Measurements from ENCODE around the gene DXO.

The DXO gene

DNA sequence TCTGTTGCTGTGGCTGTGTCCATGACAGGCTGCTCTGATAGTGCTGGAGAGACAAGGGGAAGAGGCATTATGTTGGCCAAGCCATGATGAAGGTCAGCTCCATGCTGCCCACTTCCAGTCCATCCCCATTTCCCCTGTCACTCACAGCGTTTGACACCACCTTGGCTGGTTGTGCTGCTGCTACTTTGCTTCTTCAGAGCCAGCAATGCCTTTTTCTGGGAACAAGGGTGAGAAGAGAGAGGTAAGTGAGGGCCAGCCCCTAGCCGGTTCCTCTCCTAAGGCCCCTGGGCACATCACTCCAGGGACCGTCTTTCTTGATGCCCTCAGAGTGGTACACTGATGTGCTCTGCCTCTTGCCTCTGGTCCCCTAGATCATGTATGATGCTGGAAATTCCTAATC, 15.1 kb downstream of the DXO start:
- Mint-ChIP-seq H3K36me3 (peaks cover 53% of the 10 kb centered on the region), H3K27ac (no peak overlapping the region), H3K4me1 (peaks cover 32% of the 10 kb centered on the region), H3K9me3 (no peaks in the 10 kb centered on the region), H3K27me3 (no peaks in the 10 kb centered on the region), H3K4me3 (peak overlapping the region; percentile 94)
- DNase-seq, result no peak
- CTCF ChIA-PET, result interaction anchor here (1.1 to 1.9 kb wide), 2 partner anchors 8 to 65 kb away, joined by 3 to 6 read pairs; no protein-coding TSS in a partner anchor

DNA sequence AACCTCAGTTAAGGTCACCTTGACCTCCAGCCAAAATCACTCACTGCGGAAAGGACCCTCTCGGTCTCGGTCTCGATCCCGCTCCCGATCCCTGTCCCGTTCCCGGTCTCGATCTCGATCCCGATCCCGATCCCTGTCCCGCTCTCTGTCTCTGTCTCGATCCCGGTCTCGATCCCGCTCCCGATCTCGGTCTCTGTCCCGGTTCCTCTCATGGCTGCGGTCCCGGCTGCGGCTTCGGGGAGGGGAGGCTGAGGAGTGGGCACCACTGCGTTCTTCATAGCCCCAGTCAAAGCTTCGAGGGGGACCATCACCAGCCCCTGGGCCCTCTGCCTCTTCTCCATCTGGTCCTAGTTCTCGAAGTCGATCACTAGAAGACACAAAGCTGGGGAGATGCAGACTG, 17.4 kb downstream of the DXO start:
- Mint-ChIP-seq H3K27me3 (no peaks in the 10 kb centered on the region), H3K27ac (no peak overlapping the region), H3K4me1 (peaks cover 21% of the 10 kb centered on the region), H3K36me3 (peaks cover 40% of the 10 kb centered on the region), H3K4me3 (no peak overlapping the region), H3K9me3 (no peaks in the 10 kb centered on the region)
- CTCF ChIA-PET, result interaction anchor here (1.6 kb wide), 1 partner anchor 9 kb away, joined by 3 read pairs; no protein-coding TSS in a partner anchor
- no peak for DNase-seq

DNA sequence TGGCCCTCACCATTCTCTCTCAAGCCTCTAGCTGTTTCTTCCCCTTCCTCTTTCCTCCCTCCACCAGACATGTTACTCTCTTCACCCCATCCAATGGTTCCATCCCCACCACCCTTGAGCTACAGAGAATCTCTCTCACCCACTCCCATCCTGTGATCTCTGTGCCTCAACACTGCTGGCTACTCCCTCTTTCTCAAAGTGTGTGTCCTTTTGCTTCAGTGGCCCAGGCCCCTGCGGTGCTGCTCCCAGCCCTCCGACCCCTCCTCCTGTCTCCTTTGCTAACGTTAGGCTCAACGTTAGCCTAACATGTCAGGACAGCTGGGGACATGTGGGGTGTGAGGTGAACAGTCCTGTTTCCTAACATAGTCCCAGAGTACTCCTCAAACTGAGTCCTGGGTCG, 19.0 kb downstream of the DXO start:
- DNase-seq, result no peak
- Mint-ChIP-seq H3K36me3 (peaks cover 40% of the 10 kb centered on the region), H3K27me3 (no peaks in the 10 kb centered on the region), H3K4me3 (no peak overlapping the region), H3K27ac (no peak overlapping the region), H3K4me1 (peaks cover 8% of the 10 kb centered on the region), H3K9me3 (no peaks in the 10 kb centered on the region)
- CTCF ChIA-PET, result interaction anchor here (0.7 to 2.8 kb wide), 16 partner anchors 11 to 281 kb away, joined by 3 to 18 read pairs (median 4); partner anchors contain the start of genes DXO and EHMT2

DNA sequence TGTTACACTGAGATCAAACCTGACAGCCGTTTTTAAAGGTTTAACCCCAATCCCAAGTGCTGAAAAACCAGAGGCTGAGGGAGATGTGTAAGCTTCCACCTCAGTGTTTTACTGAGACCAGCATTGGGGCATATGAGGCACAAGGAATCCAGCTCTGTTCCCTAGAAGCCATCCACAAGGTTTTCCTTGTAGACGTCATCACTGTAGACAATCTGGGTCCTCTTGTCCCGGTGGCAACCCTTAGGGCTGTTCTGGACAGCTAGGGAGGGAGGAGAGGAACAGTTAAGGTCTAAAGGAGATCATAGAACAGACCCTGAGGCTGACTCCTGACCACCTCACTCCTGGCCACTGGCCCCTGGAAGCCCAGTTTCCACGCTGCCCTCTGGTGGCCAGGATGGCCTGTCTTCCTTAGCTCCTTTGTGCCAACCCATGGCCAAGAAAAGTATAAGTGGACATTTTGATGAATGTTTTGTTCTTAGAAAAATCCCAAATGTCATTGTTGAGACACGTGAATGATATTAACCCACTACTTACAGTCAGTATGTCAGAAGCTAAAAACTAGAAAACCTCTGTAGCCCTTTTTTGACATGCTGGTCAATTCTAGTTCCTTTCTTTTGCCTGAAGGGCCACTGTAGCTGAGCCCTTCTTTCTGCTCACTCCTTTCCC, 19.7 kb downstream of the DXO start:
- CTCF ChIA-PET, result interaction anchor here (0.7 to 2.8 kb wide), 23 partner anchors 8 to 405 kb away, joined by 3 to 18 read pairs (median 4); partner anchors contain the start of genes DXO, EHMT2, LY6G5C and NFKBIL1

DNA sequence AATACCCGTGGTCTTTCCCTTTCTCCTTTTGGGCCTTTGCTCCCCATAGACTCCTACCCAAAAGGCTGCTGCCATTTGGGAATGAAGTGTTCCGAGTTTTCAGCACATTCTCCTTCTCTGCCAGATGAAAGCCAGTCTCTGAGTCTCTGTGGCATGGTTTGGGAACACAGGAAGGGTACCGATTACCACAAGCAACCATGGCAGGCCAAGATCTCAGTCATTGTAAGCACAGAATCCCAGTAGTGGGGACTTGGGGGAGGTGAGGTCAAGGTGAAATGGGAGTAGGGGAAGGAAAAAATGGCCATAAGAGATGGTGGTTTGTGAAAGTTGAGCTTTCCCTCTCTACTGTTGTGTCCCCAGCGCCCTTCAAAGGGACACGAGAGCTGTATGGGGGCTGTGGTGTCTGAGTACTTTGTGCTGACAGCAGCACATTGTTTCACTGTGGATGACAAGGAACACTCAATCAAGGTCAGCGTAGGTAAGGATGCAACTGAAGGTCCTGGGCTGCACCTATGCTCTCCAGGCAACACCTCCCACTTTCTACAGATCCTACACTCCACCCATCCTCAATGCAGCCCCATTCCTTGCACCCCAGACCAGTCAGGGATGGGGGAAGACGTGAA, 21.9 kb downstream of the DXO start:
- Mint-ChIP-seq H3K27ac (no peak overlapping the region), H3K9me3 (no peaks in the 10 kb centered on the region), H3K4me1 (peaks cover 6% of the 10 kb centered on the region), H3K4me3 (no peak overlapping the region), H3K27me3 (peaks cover 19% of the 10 kb centered on the region), H3K36me3 (peaks cover 27% of the 10 kb centered on the region)
- DNase-seq, result no peak
- CTCF ChIA-PET, result interaction anchor here (0.8 kb wide), 1 partner anchor 26 kb away, joined by 3 read pairs; no protein-coding TSS in a partner anchor

More for the DNA sequence above, 19.7 kb downstream of the DXO start:
- Mint-ChIP-seq H3K36me3 (peaks cover 40% of the 10 kb centered on the region), H3K9me3 (no peaks in the 10 kb centered on the region), H3K4me3 (no peak overlapping the region), H3K4me1 (peaks cover 2% of the 10 kb centered on the region), H3K27ac (no peak overlapping the region), H3K27me3 (peaks cover 4% of the 10 kb centered on the region)
- DNase-seq, result peak; percentile 55

DNA sequence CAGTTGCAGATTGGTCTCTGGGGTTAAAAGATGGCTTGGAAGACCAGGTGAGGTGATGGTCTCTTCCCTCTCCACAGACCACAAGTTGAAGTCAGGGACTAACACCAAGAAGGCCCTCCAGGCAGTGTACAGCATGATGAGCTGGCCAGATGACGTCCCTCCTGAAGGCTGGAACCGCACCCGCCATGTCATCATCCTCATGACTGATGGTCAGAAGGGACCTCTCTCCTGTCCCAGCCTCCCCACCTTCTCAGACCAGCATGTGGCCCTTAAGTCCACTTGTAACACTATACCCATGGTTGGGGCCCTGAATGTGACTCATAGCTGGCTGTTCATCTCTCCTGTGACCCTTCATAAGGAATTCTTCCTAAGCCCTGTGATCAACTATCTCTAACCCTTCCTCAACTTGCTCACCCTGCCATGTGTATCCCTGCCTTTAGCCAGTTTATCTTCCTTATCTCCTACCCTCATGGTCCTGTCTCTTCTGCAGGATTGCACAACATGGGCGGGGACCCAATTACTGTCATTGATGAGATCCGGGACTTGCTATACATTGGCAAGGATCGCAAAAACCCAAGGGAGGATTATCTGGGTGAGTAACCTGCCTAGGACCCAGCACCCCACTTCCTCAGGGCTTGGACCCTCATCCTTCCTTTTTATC, 23.1 kb downstream of the DXO start:
- no peaks in the 10 kb centered on the region for H3K9me3 Mint-ChIP-seq
- CTCF ChIA-PET, result interaction anchor here (0.6 to 1.6 kb wide), 2 partner anchors 9 to 269 kb away, joined by 3 to 6 read pairs; no protein-coding TSS in a partner anchor
- H3K27me3 Mint-ChIP-seq, result peaks cover 30% of the 10 kb centered on the region
- no peak for DNase-seq
- H3K36me3 Mint-ChIP-seq, result peaks cover 17% of the 10 kb centered on the region
- H3K27ac Mint-ChIP-seq, result no peak overlapping the region
- no peak overlapping the region for H3K4me3 Mint-ChIP-seq
- H3K4me1 Mint-ChIP-seq, result peaks cover 6% of the 10 kb centered on the region

DNA sequence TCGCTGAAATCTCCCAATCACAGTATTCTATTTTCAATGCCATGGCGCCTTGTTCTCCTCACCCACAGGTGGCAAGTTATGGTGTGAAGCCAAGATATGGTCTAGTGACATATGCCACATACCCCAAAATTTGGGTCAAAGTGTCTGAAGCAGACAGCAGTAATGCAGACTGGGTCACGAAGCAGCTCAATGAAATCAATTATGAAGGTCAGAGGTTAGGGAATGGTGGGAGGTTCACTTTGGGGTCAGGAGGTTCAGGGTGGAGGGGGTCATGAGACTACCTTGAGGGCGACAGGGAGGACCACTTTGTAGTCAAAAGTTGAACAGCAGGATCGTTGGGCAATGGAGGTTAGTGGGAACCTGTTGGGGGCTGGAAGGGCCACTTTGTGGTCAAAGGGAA, 23.6 kb downstream of the DXO start:
- H3K27ac Mint-ChIP-seq, result no peak overlapping the region
- CTCF ChIA-PET, result interaction anchor here (0.6 to 1.6 kb wide), 2 partner anchors 9 to 268 kb away, joined by 3 to 6 read pairs; no protein-coding TSS in a partner anchor
- no peak for DNase-seq
- H3K9me3 Mint-ChIP-seq, result no peaks in the 10 kb centered on the region
- peaks cover 6% of the 10 kb centered on the region for H3K4me1 Mint-ChIP-seq
- H3K36me3 Mint-ChIP-seq, result peaks cover 11% of the 10 kb centered on the region
- H3K4me3 Mint-ChIP-seq, result no peak overlapping the region
- peaks cover 36% of the 10 kb centered on the region for H3K27me3 Mint-ChIP-seq

DNA sequence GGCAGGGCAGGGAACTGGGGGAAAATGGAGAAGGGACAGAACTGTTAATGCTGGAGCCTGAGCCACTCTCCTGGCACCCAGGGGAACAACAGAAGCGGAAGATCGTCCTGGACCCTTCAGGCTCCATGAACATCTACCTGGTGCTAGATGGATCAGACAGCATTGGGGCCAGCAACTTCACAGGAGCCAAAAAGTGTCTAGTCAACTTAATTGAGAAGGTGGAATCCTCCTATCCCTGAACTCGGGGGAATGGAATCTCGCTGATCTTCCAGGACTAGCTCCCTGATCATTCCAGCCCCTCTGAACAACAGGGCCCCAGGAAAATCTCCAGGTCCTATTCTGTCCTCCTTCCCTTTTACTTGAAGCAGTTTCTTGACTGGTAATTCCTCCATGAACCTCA, 24.1 kb downstream of the DXO start:
- no peak for DNase-seq
- Mint-ChIP-seq H3K9me3 (no peaks in the 10 kb centered on the region), H3K4me1 (peaks cover 6% of the 10 kb centered on the region), H3K4me3 (no peak overlapping the region), H3K27me3 (peaks cover 40% of the 10 kb centered on the region), H3K36me3 (peaks cover 6% of the 10 kb centered on the region), H3K27ac (no peak overlapping the region)
- CTCF ChIA-PET, result interaction anchor here (1.6 kb wide), 1 partner anchor 10 kb away, joined by 6 read pairs; no protein-coding TSS in a partner anchor

DNA sequence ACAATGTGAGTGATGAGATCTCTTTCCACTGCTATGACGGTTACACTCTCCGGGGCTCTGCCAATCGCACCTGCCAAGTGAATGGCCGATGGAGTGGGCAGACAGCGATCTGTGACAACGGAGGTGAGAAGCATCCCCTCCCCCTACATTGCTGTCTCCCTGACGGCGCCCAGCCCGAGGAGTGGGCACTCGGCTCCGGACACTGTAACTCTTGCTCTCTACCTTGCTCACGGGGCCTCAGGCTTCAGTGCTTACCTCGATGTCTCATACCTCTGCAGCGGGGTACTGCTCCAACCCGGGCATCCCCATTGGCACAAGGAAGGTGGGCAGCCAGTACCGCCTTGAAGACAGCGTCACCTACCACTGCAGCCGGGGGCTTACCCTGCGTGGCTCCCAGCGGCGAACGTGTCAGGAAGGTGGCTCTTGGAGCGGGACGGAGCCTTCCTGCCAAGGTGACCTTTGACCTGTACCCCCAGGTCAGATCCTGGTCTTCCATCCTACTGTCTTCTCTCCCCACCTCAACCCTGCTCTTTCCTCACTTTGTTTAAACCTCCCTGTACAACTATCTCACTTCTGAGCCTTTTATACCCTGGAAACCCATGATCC, 24.8 kb downstream of the DXO start:
- Mint-ChIP-seq H3K36me3 (peaks cover 4% of the 10 kb centered on the region), H3K9me3 (no peaks in the 10 kb centered on the region), H3K4me3 (no peak overlapping the region), H3K4me1 (peaks cover 6% of the 10 kb centered on the region), H3K27ac (no peak overlapping the region), H3K27me3 (peaks cover 47% of the 10 kb centered on the region)
- DNase-seq, result no peak
- CTCF ChIA-PET, result no interaction called here

DNA sequence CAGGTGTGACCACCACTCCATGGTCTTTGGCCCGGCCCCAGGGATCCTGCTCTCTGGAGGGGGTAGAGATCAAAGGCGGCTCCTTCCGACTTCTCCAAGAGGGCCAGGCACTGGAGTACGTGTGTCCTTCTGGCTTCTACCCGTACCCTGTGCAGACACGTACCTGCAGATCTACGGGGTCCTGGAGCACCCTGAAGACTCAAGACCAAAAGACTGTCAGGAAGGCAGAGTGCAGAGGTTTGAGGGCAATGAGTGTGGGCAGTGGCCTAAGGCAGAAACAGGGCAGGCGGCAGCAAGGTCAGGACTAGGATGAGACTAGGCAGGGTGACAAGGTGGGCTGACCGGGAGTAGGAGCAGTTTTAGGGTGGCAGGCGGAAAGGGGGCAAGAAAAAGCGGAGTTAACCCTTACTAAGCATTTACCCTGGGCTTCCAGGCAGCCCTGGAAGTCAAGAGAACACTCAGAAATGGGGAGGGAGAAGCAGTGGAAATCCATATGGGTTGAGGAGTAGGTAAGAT, 25.5 kb downstream of the DXO start:
- H3K4me1 Mint-ChIP-seq, result peaks cover 6% of the 10 kb centered on the region

DNA sequence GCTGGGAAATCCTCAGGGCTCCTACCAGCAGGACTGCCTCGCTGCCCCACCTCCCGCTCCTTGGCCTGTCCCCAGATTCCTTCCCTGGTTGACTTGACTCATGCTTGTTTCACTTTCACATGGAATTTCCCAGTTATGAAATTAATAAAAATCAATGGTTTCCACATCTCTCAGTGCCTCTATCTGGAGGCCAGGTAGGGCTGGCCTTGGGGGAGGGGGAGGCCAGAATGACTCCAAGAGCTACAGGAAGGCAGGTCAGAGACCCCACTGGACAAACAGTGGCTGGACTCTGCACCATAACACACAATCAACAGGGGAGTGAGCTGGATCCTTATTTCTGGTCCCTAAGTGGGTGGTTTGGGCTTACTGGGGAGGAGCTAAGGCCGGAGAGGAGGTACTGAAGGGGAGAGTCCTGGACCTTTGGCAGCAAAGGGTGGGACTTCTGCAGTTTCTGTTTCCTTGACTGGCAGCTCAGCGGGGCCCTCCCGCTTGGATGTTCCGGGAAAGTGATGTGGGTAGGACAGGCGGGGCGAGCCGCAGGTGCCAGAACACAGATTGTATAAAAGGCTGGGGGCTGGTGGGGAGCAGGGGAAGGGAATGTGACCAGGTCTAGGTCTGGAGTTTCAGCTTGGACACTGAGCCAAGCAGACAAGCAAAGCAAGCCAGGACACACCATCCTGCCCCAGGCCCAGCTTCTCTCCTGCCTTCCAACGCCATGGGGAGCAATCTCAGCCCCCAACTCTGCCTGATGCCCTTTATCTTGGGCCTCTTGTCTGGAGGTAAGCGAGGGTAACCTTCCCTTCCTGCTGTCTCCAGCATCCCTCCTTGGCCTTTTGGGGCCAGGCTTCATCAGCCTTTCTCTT, 26.2 kb downstream of the DXO start, which contains the start of gene CFB:
Gene CFB (plus strand): TSS at position 589 of the 863 bp plus-strand sequence. CDS start 127 bp downstream, at position 716.
- H3K27me3 Mint-ChIP-seq, result peaks cover 58% of the 10 kb centered on the region
- DNase-seq, result no peak
- H3K9me3 Mint-ChIP-seq, result no peaks in the 10 kb centered on the region
- H3K27ac Mint-ChIP-seq, result no peak within 1 kb of the TSS
- peaks cover 6% of the 10 kb centered on the region for H3K4me1 Mint-ChIP-seq
- CTCF ChIA-PET, result interaction anchor here (0.6 kb wide), 1 partner anchor 9 kb away, joined by 3 read pairs; no protein-coding TSS in a partner anchor
- H3K36me3 Mint-ChIP-seq, result peaks cover under 1% of the 10 kb centered on the region
- no peak within 1 kb of the TSS for H3K4me3 Mint-ChIP-seq

More for the DNA sequence above, 25.5 kb downstream of the DXO start:
- CTCF ChIA-PET, result no interaction called here
- no peak overlapping the region for H3K27ac Mint-ChIP-seq
- no peaks in the 10 kb centered on the region for H3K9me3 Mint-ChIP-seq
- H3K36me3 Mint-ChIP-seq, result peaks cover 4% of the 10 kb centered on the region
- H3K4me3 Mint-ChIP-seq, result no peak overlapping the region
- no peak for DNase-seq
- H3K27me3 Mint-ChIP-seq, result peaks cover 54% of the 10 kb centered on the region

DNA sequence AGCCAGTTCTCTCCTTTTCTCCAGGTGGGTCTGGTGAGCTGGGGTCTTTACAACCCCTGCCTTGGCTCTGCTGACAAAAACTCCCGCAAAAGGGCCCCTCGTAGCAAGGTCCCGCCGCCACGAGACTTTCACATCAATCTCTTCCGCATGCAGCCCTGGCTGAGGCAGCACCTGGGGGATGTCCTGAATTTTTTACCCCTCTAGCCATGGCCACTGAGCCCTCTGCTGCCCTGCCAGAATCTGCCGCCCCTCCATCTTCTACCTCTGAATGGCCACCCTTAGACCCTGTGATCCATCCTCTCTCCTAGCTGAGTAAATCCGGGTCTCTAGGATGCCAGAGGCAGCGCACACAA, 26.8 kb downstream of the DXO start:
- Mint-ChIP-seq H3K9me3 (no peaks in the 10 kb centered on the region), H3K4me1 (peaks cover 6% of the 10 kb centered on the region), H3K27ac (no peak overlapping the region), H3K4me3 (no peak overlapping the region), H3K36me3 (no peaks in the 10 kb centered on the region), H3K27me3 (peaks cover 64% of the 10 kb centered on the region)
- no peak for DNase-seq
- CTCF ChIA-PET, result interaction anchor here (0.6 kb wide), 1 partner anchor 9 kb away, joined by 3 read pairs; no protein-coding TSS in a partner anchor

DNA sequence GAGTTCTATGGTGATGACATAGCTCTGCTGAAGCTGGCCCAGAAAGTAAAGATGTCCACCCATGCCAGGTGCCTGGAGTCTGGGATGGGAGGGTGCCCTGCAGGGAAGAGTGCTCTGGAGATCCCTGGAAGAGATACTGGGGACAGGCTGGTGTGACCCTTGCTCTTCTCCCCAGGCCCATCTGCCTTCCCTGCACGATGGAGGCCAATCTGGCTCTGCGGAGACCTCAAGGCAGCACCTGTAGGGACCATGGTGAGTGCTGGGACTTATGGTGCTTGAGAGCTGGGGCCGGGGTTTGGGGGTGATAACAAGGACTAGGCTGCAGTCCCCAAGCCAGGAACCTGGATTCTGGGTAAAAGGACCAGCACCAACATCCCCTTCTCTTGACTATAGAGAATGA, 28.2 kb downstream of the DXO start:
- DNase-seq, result no peak
- CTCF ChIA-PET, result interaction anchor here (0.8 kb wide), 1 partner anchor 26 kb away, joined by 3 read pairs; no protein-coding TSS in a partner anchor
- H3K4me1 Mint-ChIP-seq, result peaks cover 6% of the 10 kb centered on the region
- H3K36me3 Mint-ChIP-seq, result no peaks in the 10 kb centered on the region
- H3K27me3 Mint-ChIP-seq, result peaks cover 69% of the 10 kb centered on the region
- H3K4me3 Mint-ChIP-seq, result no peak overlapping the region
- no peak overlapping the region for H3K27ac Mint-ChIP-seq
- H3K9me3 Mint-ChIP-seq, result no peaks in the 10 kb centered on the region

Measured in activated naive CD4-positive, alpha-beta T cell treated with anti-CD3 and anti-CD28 coated beads, Interleukin-2, amount 10 ng/mL, durations not matched to agents 7 days and 5 days (primary cell).